Measurements from ENCODE around the gene SLC22A31. TPM values are rescaled to one million over a fixed set of nuclear protein-coding genes. Genes with fewer than 3 reads are reported as not detected.

Gene SLC22A31
- total RNA-seq, 1 donor from 2014 or later: not detected

Other genes with a start within 250 kb of the SLC22A31 start
- gene CBFA2T3, start 223.3 kb downstream of the SLC22A31 start, total RNA-seq: 8.6 TPM
- 15.5 TPM for gene ACSF3, start 106.7 kb downstream of the SLC22A31 start, total RNA-seq
- gene CDH15, start 28.8 kb downstream of the SLC22A31 start, total RNA-seq: not detected
- 9.9 TPM for gene ZNF778, start 17.2 kb upstream of the SLC22A31 start, total RNA-seq